HFFc6 (cell line): Measurements from ENCODE around the gene ANXA5. TPM values are rescaled to one million over a fixed set of nuclear protein-coding genes. Genes with fewer than 3 reads are reported as not detected.

Experiments
- DNase-seq: peaks from one replicate; pipeline ENCODE4 v3.0.0-alpha.2; 2018
- H3K27ac Mint-ChIP-seq: 2 replicates; pipeline ENCODE4 v1.8.0; 2020; ENCODE audit warnings: mild to moderate bottlenecking, mixed read lengths
- H3K27me3 Mint-ChIP-seq: 2 replicates; pipeline ENCODE4 v1.8.0; 2021; ENCODE audit warnings: mild to moderate bottlenecking, moderate library complexity, mixed read lengths; ENCODE audit not compliant: insufficient read depth
- H3K36me3 Mint-ChIP-seq: 2 replicates; pipeline ENCODE4 v1.8.0; 2021; ENCODE audit warnings: low read depth, mixed read lengths
- H3K4me1 Mint-ChIP-seq: 2 replicates; pipeline ENCODE4 v1.8.0; 2020; ENCODE audit warnings: low read depth, mixed read lengths
- H3K4me3 Mint-ChIP-seq: 2 replicates; pipeline ENCODE4 v1.8.0; 2020; ENCODE audit warnings: mild to moderate bottlenecking, moderate library complexity, mixed read lengths
- H3K9me3 Mint-ChIP-seq: 2 replicates; pipeline ENCODE4 v1.8.0; 2020; ENCODE audit warnings: mild to moderate bottlenecking, mixed read lengths
- CTCF ChIP-seq: fragments of 200-600 bp; sonication (generic); IDR thresholded peaks from 2 replicates; pipeline ENCODE4 v1.5.0; 2021; ENCODE audit warnings: antibody characterized with exemption, mild to moderate bottlenecking
- total RNA-seq, 6 experiments: library from RNA; stranded (reverse); fragmentation: NEBNext Ultra II Directional; extraction: Animal tissue kit (Norgen Biotek cat#: 25700); gene quantifications; 2 replicates in 1 of 6; 3 replicates in 5 of 6; pipeline ENCODE4 v1.2.3, GENCODE V29; 2021

The ANXA5 gene
- total RNA-seq, 6 experiments from 2014 or later = 934 to 1,075 (median 1,012) TPM

GRCh38 chr4:121720109-121720508 lies 23.3 kb upstream of the ANXA5 start:
- Mint-ChIP-seq H3K4me1 (peaks cover 24% of the 10 kb centered on the region), H3K4me3 (no peak overlapping the region), H3K9me3 (no peaks in the 10 kb centered on the region), H3K27me3 (no peaks in the 10 kb centered on the region), H3K36me3 (no peaks in the 10 kb centered on the region), H3K27ac (no peak overlapping the region)
- no peak for DNase-seq
- TF ChIP-seq CTCF = no peak

GRCh38 chr4:121717680-121718237 lies 21.0 kb upstream of the ANXA5 start:
- no peak for TF ChIP-seq CTCF
- Mint-ChIP-seq H3K36me3 (no peaks in the 10 kb centered on the region), H3K9me3 (no peaks in the 10 kb centered on the region), H3K27ac (peak overlapping the region; percentile 71), H3K27me3 (no peaks in the 10 kb centered on the region; the same call in 1 of the 2 replicates), H3K4me1 (peaks cover 22% of the 10 kb centered on the region), H3K4me3 (no peak overlapping the region)
- DNase-seq = peak; percentile 55

- H3K27ac Mint-ChIP-seq = no peak overlapping the region
- TF ChIP-seq CTCF = no peak
- H3K27me3 Mint-ChIP-seq = no peaks in the 10 kb centered on the region; the same call in 1 of the 2 replicates
- peaks cover 43% of the 10 kb centered on the region for H3K4me1 Mint-ChIP-seq
- DNase-seq = no peak
- no peaks in the 10 kb centered on the region for H3K9me3 Mint-ChIP-seq
- H3K36me3 Mint-ChIP-seq = no peaks in the 10 kb centered on the region
- no peak overlapping the region for H3K4me3 Mint-ChIP-seq
These were observed 17.8 kb upstream of the ANXA5 start for GRCh38 chr4:121714548-121714947.

- no peak overlapping the region for H3K4me3 Mint-ChIP-seq
- H3K27me3 Mint-ChIP-seq = peaks cover 2% of the 10 kb centered on the region
- H3K36me3 Mint-ChIP-seq = no peaks in the 10 kb centered on the region; the same call in 1 of the 2 replicates
- peaks cover 50% of the 10 kb centered on the region for H3K4me1 Mint-ChIP-seq
- no peaks in the 10 kb centered on the region for H3K9me3 Mint-ChIP-seq
- no peak overlapping the region for H3K27ac Mint-ChIP-seq
- TF ChIP-seq CTCF = no peak
- no peak for DNase-seq
These were observed 16.0 kb upstream of the ANXA5 start for GRCh38 chr4:121712783-121713182.

- DNase-seq = no peak
- no peaks in the 10 kb centered on the region for H3K9me3 Mint-ChIP-seq
- TF ChIP-seq CTCF = no peak
- H3K4me3 Mint-ChIP-seq = peak overlapping the region; percentile 87
- H3K4me1 Mint-ChIP-seq = peaks cover 52% of the 10 kb centered on the region
- H3K36me3 Mint-ChIP-seq = no peaks in the 10 kb centered on the region; the same call in 1 of the 2 replicates
- H3K27ac Mint-ChIP-seq = peak overlapping the region; percentile 95
- peaks cover 2% of the 10 kb centered on the region for H3K27me3 Mint-ChIP-seq
These were observed 15.3 kb upstream of the ANXA5 start for GRCh38 chr4:121712001-121712651.
